DOHH2 (cell line): ENCODE results near the gene FGGY.

ENCODE experiments used
- CTCF ChIP-seq: fragments of 200-600 bp; sonication (generic); IDR thresholded peaks from one replicate; pipeline ENCODE4 v1.5.1; 2014; ENCODE audit warnings: antibody characterized with exemption, mild to moderate bottlenecking, low read depth, low read length; ENCODE audit not compliant: poor library complexity, severe bottlenecking
- EZH2phosphoT487 ChIP-seq: fragments of 200-600 bp; sonication (generic); IDR thresholded peaks from 2 replicates; pipeline ENCODE4 v1.6.1; 2017; ENCODE audit warnings: borderline replicate concordance, mild to moderate bottlenecking, antibody characterized with exemption, low read length, moderate library complexity, mixed read lengths

GRCh38 chr1:59477867-59478266 lies 181.0 kb downstream of the FGGY start:
- TF ChIP-seq CTCF (no peak), EZH2phosphoT487 (no peak)
